ENCODE data around the gene GABRR2.

The GABRR2 gene

DNA sequence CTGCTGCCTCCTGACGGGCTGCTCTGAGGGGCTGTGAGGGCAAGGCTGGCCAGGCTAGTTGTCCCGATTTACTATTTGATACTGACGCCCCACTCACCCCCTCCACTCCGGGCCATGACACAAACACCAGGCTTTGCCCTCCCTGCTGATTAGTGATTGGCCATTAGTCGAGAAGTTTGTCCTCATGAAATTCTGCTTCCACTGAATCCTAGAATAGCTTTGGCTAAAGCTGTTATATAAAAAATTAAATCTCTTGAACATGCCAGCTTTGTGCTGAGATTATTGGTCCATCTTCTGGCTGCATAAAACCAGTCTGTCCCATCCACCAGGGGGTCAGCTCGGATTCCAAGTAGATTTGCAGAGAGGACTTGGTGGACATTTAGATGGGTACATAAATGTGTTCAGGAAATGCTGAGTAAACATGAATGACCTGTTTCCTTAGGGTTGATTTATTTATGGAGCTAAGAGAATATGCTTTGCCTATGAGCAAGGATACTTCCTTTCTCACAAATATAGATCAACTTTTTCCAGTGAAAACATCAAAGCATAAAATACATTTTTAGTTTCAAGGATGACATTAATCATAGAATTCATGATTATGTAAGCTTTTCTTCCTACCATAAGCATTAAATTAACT is at the start of gene GABRR2:
GABRR2 (minus strand) TSS at position 51 of the 637 bp plus-strand sequence. CDS start 134 bp downstream, outside the sequence.
- DNase-seq: no peak

- DNase-seq: no peak
Measured at GRCh38 chr6:89364586-89364985, 49.5 kb upstream of the GABRR2 start.

DNA sequence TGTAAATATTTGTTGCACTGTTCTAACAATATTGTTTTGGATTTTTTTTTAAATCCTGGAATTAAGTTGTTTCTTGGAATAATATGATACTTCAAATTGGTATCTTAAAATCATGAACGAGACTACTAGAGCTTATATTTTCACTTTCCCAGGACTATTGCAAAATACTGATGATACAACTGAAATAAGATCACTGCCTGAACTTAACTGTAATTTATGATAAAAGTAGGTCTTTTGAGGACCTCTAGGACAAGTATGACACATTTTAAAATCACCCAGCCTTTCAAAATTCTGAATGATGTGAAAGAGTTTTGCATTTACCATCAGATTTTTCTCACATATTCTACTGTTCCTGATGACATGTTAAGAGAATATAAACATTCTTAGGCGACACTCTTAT is 46.1 kb upstream of the GABRR2 start:
- no peak for DNase-seq

DNA sequence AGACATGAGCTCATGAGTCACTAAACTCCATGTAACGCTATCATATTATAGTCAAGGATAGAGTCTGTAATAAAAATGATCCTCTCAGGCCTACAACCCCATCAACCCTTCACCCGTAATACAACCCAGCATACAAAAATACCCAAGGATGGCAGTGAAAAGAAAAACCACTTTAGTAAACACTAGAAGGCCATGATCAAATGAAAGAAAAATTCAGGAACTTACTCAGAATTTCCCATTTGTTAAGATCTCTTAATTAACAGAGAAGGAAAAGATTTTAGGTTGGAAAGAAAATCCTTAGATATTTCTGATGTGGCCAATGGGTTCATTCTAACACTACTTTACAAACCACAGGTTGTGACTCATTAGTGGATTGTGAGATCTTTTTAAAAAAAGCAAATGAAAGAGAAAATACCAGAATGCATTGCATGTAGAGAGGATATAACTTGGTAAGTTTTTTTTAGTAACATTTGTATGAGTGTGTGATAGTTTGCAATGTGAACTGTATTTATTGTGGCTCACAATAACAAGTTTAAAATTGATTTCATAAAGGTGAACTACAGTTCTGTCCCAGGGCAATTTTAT is 45.4 kb upstream of the GABRR2 start:
- DNase-seq: no peak

DNA sequence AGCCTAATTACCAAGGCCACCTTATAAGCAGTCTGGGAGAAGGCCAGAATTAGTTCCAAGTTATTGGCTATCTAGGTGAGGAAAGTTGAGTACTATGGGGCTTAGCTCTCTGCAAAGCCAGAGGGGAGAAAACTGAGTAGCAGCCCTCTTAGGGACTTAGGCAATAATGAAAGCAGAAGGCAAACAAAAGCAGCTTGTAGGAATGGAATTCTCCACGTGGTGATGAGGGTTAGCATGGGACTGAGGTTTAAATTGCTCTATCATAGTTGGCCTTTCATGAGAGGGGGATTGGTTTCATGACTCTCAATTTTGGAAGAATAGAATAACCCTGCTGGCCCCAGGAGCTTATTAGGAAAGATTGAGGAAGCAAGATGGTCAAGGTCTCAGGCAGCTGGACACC is 44.5 kb upstream of the GABRR2 start:
- DNase-seq: no peak

DNA sequence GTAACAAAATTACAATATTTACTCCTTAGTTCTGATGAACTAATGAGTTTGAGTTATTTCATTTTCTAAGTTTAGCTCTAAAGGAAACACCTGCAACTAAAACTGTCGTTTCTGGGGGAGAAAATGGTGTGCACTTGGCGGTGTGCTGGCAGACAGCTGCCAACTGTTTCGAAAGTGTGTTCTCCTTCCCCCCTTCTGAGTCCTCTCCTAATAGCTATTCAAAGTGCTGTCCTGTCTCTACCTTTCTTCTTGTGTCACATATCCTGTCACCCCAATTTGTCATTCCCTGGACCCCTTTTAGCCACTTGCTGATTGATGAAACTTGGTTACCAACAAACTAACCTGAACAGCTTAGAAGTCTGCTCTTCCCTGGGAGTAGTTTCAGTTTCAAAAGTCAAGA is 42.3 kb upstream of the GABRR2 start:
- DNase-seq: no peak

- DNase-seq: no peak
Measured at GRCh38 chr6:89356642-89357170, 41.6 kb upstream of the GABRR2 start.

DNA sequence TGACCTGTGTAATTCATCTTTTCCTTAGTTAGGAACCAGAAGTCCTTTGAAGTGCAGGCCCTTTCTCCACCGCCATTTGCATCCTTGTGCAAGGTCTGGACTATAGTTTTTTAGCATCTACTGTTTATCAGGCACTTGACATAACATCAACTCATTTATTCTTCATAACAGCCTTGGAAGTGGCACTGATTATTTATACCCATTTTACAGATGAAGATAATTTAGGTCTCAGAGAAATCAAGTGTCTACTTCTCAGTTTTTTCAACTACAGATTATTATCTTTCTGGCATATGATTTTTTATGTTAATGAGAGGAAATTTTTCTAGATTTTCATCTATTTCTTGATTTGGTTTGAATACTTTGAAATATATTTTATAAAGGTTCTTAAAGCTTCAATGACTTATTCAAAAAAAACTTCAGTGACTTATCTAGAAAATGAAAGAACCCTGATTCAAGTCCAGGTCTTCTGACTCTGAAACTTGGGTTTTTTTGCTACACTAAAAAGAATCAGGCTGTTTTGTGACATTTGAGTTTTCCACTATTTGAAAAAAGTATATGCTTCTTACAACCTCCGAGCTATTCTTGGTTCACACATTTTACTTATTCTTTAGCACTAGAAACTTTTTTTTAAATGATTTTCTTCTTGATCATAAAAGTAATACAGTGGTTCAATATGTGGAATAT is 40.6 kb upstream of the GABRR2 start:
- no peak for DNase-seq

DNA sequence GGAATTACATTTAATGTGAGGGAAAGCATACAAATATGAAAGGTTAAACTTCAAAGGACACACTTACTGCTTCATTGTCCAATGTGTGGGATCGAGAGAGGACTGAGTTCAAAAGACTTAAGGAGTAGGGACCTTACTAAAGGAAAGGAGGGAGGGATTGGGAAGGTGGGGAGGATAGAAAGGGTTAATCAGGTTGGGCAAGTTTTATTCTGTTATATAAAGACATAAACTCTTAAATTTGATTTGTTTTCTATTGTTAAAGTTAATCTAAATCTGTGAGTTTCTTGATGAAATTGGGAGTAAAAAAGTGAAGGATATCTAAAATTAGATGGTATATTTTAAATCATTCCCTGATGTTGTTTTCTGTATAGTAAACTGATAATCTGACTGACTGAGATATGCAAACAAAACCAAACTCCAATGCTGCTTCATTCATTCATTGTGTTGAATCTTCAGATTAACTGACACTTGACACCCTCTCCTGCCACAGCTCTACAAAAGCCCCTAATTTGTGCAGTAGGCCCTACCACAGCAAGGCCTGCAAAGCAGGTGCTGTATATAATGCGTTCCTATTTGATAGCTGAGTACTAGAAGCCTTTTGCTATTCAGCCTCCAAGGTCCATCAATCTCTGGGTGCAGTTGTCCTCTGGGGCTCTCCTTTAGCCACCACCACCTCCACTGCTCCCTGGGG is 38.7 kb upstream of the GABRR2 start:
- no peak for DNase-seq

- no peak for DNase-seq
Measured at GRCh38 chr6:89353118-89353556, 38.0 kb upstream of the GABRR2 start.

GRCh38 chr6:89352278-89353117 is 37.4 kb upstream of the GABRR2 start, which contains the start of gene UBE2J1:
UBE2J1 (minus strand) TSS chr6:89352722; CDS start chr6:89352569, 153 bp downstream.
- DNase-seq: peak; percentile 61

DNA sequence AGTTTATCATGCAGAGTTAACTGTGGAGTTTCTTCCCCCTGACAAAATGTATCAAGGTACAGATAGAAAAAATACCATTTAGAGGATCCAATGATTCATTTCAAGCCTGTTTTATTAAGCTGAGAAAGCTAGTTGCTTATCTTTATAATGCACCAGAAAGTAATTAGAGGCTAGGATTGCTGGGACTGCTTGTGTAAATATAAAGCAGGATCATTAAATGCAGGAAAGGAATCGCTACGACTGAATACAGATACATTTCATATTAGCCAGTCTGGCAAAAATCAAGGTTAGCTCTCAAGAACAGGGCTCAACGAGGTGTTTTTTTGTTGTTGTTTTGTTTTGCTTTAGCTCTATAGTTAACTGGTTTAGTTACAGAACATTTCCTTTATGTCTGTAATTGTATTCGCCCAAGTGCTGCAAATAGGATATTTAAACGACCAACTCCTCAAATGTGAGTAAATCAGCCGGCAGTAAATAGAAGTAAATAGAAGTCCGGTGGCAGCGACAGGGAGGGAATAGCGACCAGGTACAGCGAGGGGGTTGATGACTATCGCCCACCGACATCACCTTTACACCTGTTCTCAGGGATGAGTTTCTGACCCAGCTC is 36.7 kb upstream of the GABRR2 start:
- no peak for DNase-seq

DNA sequence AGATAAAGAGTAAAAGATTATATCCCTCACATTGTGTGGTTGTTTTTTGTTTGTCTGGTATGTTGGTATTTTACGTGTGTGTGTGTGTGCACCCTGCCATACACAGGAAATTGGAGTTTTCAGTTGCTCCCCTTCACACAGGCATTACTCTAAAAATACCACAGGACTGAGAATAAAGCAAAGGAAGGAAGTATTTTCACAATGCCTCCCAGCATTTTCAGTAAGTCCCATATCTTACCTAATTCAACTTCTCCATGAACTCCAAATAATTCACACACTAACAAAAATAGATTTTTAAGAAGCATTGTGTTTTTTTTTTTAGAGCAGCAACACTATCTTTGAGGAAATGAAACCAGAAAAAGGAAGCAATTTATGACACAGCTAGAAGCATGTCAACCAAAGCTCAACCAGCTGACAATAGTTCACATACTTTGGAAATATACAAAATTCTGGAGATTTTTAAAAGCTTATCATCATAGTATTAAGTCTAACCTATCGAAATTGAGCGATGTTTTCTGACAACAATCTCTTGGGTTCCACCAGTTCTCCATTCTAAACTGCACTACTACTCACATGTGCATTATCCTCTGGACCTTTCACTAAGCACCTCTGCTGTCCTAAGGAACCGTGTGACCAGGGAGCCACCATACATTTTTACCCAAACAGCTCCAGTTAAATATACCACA is 35.3 kb upstream of the GABRR2 start:
- no peak for DNase-seq

- no peak for DNase-seq
Measured at GRCh38 chr6:89348372-89348771, 33.3 kb upstream of the GABRR2 start.

GRCh38 chr6:89347825-89348224 is 32.7 kb upstream of the GABRR2 start:
- DNase-seq: no peak

GRCh38 chr6:89346433-89346832 is 31.3 kb upstream of the GABRR2 start:
- DNase-seq: no peak

DNA sequence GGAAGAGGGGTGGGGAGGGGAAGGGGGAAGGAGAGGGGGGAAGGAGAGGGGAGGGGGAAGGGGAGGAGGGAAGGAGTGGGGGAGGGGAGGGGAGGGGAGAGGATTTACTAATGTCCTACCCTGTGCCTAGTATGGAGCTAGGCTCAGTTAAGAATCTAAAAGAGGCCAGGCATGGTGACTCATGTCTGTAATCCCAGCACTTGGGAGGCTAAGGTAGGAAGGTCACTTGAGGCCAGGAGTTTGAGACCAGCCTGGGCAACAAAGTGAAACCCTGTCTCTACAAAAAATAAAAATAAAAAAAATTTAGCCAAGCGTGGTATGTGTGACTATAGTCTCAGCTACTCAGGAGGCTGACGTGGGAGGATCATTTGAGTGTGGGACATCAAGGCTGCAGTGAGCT is 24.5 kb upstream of the GABRR2 start:
- DNase-seq: no peak

DNA sequence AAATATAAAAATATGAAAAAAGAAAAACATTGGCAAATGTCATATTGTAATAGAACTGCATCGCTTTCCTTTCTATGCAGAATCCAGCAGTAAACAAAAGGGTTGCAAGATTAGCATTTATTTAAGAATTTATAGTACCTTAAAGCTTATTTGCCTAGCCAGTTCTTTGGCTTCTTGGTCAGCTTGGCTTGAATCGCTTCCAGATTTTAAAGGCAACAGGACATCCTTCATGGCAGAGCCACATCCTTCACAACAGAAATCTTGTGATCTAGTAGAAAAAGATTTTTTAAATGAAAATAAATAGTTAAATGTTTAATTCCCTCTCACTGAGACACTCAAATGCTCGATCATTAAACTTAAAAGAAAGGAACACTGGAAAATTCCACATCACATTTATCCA is 20.1 kb upstream of the GABRR2 start:
- DNase-seq: no peak

- DNase-seq: no peak
Measured at GRCh38 chr6:89330910-89331309, 15.8 kb upstream of the GABRR2 start.

GRCh38 chr6:89328976-89329375 is 13.9 kb upstream of the GABRR2 start:
- DNase-seq: no peak

GRCh38 chr6:89324304-89324703 is 9.2 kb upstream of the GABRR2 start:
- DNase-seq: no peak

All from activated effector memory CD4-positive, alpha-beta T cell treated with Interleukin-2 at 50 U/mL for 16 hours (primary cell).